Measurements from ENCODE around the gene EMID1. TPM values are rescaled to one million over a fixed set of nuclear protein-coding genes. Genes with fewer than 3 reads are reported as not detected.
A peak's percentile ranks its signal among the peaks of the same experiment; 100 is the strongest.

The EMID1 gene
- total and polyA plus RNA-seq, 8 donors: 1.8 to 23.6 (median 10.3) TPM; not detected in 1

- TF ChIP-seq POLR2AphosphoS5 (IDR thresholded peaks at IDR 0.05) (peak; percentile 89 to 96 (median 93)), EP300 (IDR thresholded peaks at IDR 0.05) (no peak), POLR2A (IDR thresholded peaks at IDR 0.05) (peak in 2 of 4 donors; percentile 65 to 70)
- no peaks in the 10 kb centered on the region for H3K9me3 ChIP-seq
- peaks cover 5 to 37% (median 32%) of the 10 kb centered on the region in 4 donors for H3K36me3 ChIP-seq
- peaks cover 48 to 61% (median 61%) of the 10 kb centered on the region in 4 donors for H3K4me1 ChIP-seq
- 0 to 1% (median 0%) methylated on average over 51 to 67 of the region's 67 CpGs for WGBS, 5 donors
- DNase-seq: peak; percentile 96 to 97
- intact Hi-C loops (cut with DNase I; ENCODE audit: low total_unique reads): no loop called here
- H3K27ac ChIP-seq: peak within 1 kb of the TSS; percentile 94 to 100 (median 99)
- H3K27me3 ChIP-seq: no peaks in the 10 kb centered on the region
- H3K4me3 ChIP-seq: peak within 1 kb of the TSS; percentile 79 to 98 (median 94)
Observed at GRCh38 chr22:29267858-29268510, 62.3 kb downstream of the EMID1 start, which contains the start of the genes EWSR1 and RHBDD3. Gene EWSR1 (plus strand): TSS chr22:29268268. CDS start chr22:29268337, 69 bp downstream. Gene RHBDD3 (minus strand): TSS chr22:29267981. CDS start chr22:29265626, 2,355 bp downstream.

- 0 to 1% (median 0%) methylated on average over 28 to 51 of the region's 51 CpGs for WGBS, 5 donors
- intact Hi-C loops (cut with DNase I; ENCODE audit: low total_unique reads): no loop called here
- DNase-seq: peak; percentile 61 to 90
- H3K9me3 ChIP-seq: no peaks in the 10 kb centered on the region
- no peaks in the 10 kb centered on the region for H3K27me3 ChIP-seq
- peaks cover 10 to 41% (median 36%) of the 10 kb centered on the region in 4 donors for H3K36me3 ChIP-seq
- peak overlapping the region; percentile 94 to 100 (median 99) for H3K27ac ChIP-seq
- TF ChIP-seq POLR2A (IDR thresholded peaks at IDR 0.05) (no peak), POLR2AphosphoS5 (IDR thresholded peaks at IDR 0.05) (no peak), CTCF (IDR thresholded peaks at IDR 0.05) (no peak), EP300 (IDR thresholded peaks at IDR 0.05) (no peak)
- H3K4me3 ChIP-seq: peak overlapping the region; percentile 79 to 98 (median 94)
- peaks cover 49 to 68% (median 65%) of the 10 kb centered on the region in 4 donors for H3K4me1 ChIP-seq
Observed at GRCh38 chr22:29268511-29269229, 63.0 kb downstream of the EMID1 start.

GRCh38 chr22:29269230-29269604 lies 63.5 kb downstream of the EMID1 start:
- H3K4me1 ChIP-seq: peaks cover 49 to 73% (median 68%) of the 10 kb centered on the region in 4 donors
- H3K9me3 ChIP-seq: no peaks in the 10 kb centered on the region
- H3K4me3 ChIP-seq: peak overlapping the region; percentile 79 to 98 (median 94)
- intact Hi-C loops (cut with DNase I; ENCODE audit: low total_unique reads): no loop called here
- WGBS, 5 donors: 1 to 2% (median 1%) methylated on average over 14 of the region's 14 CpGs
- DNase-seq: peak in 1 of 2 donors; percentile 37
- H3K36me3 ChIP-seq: peaks cover 14 to 41% (median 36%) of the 10 kb centered on the region in 4 donors
- peak overlapping the region; percentile 94 to 100 (median 99) for H3K27ac ChIP-seq
- no peaks in the 10 kb centered on the region for H3K27me3 ChIP-seq
- TF ChIP-seq EP300 (IDR thresholded peaks at IDR 0.05): no peak
- no peak for TF ChIP-seq POLR2AphosphoS5 (IDR thresholded peaks at IDR 0.05)
- no peak for TF ChIP-seq CTCF (IDR thresholded peaks at IDR 0.05)
- TF ChIP-seq POLR2A (IDR thresholded peaks at IDR 0.05): no peak

GRCh38 chr22:29269731-29270474 lies 64.2 kb downstream of the EMID1 start:
- TF ChIP-seq EP300 (IDR thresholded peaks at IDR 0.05) (no peak), POLR2AphosphoS5 (IDR thresholded peaks at IDR 0.05) (no peak), POLR2A (IDR thresholded peaks at IDR 0.05) (no peak), CTCF (IDR thresholded peaks at IDR 0.05) (no peak)
- DNase-seq: peak in 1 of 2 donors; percentile 49
- Histone ChIP-seq H3K4me3 (peak overlapping the region; percentile 79 to 98 (median 94)), H3K4me1 (peaks cover 50 to 80% (median 74%) of the 10 kb centered on the region in 4 donors), H3K9me3 (no peaks in the 10 kb centered on the region), H3K27me3 (no peaks in the 10 kb centered on the region), H3K27ac (peak overlapping the region; percentile 94 to 100 (median 99)), H3K36me3 (peaks cover 20 to 41% (median 37%) of the 10 kb centered on the region in 4 donors)
- 4 to 8% (median 5%) methylated on average over 13 of the region's 13 CpGs for WGBS, 5 donors
- intact Hi-C loops (cut with DNase I; ENCODE audit: low total_unique reads): no loop called here
